ENCODE results near the gene CDC25B. TPM values are rescaled to one million over a fixed set of nuclear protein-coding genes. Genes with fewer than 3 reads are reported as not detected.

The CDC25B gene
- polyA plus RNA-seq, 3 donors from 2014 or later = 25.3 to 42.0 (median 29.0) TPM

GRCh38 chr20:3812259-3812681, 16.2 kb downstream of the CDC25B start:
- Mint-ChIP-seq H3K9me3 (no peaks in the 10 kb centered on the region), H3K4me1 (peaks cover 78 to 81% of the 10 kb centered on the region in 2 donors), H3K4me3 (peak overlapping the region; percentile 82 to 95 (median 88)), H3K27ac (peak overlapping the region; percentile 96 to 99 (median 98)), H3K36me3 (no peaks in the 10 kb centered on the region), H3K27me3 (ENCODE audit: low read depth in 3 of 3) (peaks cover 7 to 17% (median 10%) of the 10 kb centered on the region in 3 donors)
- DNase-seq = no peak

- H3K4me1 Mint-ChIP-seq = peaks cover 77 to 80% of the 10 kb centered on the region in 2 donors
- H3K36me3 Mint-ChIP-seq = no peaks in the 10 kb centered on the region
- peaks cover 7 to 17% (median 10%) of the 10 kb centered on the region in 3 donors for H3K27me3 Mint-ChIP-seq (ENCODE audit: low read depth in 3 of 3)
- peak overlapping the region; percentile 80 to 98 (median 96) for H3K27ac Mint-ChIP-seq
- H3K4me3 Mint-ChIP-seq = peak overlapping the region; percentile 22 to 87 (median 57)
- H3K9me3 Mint-ChIP-seq = no peaks in the 10 kb centered on the region
- no peak for DNase-seq
These were observed 17.1 kb downstream of the CDC25B start for GRCh38 chr20:3812975-3813847.

GRCh38 chr20:3813848-3814581, 17.9 kb downstream of the CDC25B start:
- peaks cover 83 to 85% of the 10 kb centered on the region in 2 donors for H3K4me1 Mint-ChIP-seq
- H3K36me3 Mint-ChIP-seq = no peaks in the 10 kb centered on the region
- peak overlapping the region; percentile 80 to 98 (median 83) for H3K27ac Mint-ChIP-seq
- peaks cover 9 to 17% (median 10%) of the 10 kb centered on the region in 3 donors for H3K27me3 Mint-ChIP-seq (ENCODE audit: low read depth in 3 of 3)
- peak in 1 of 3 donors; percentile 28 for DNase-seq
- H3K4me3 Mint-ChIP-seq = peak overlapping the region; percentile 22 to 74 (median 57)
- no peaks in the 10 kb centered on the region for H3K9me3 Mint-ChIP-seq

GRCh38 chr20:3814928-3815495, 18.9 kb downstream of the CDC25B start:
- H3K9me3 Mint-ChIP-seq = no peaks in the 10 kb centered on the region
- H3K36me3 Mint-ChIP-seq = no peaks in the 10 kb centered on the region
- peak overlapping the region; percentile 27 to 95 (median 85) for H3K4me3 Mint-ChIP-seq
- peaks cover 9 to 19% (median 10%) of the 10 kb centered on the region in 3 donors for H3K27me3 Mint-ChIP-seq (ENCODE audit: low read depth in 3 of 3)
- no peak for DNase-seq
- H3K27ac Mint-ChIP-seq = peak overlapping the region in 5 of 6 donors; percentile 87 to 96 (median 93)
- peaks cover 90 to 91% of the 10 kb centered on the region in 2 donors for H3K4me1 Mint-ChIP-seq

- H3K4me3 Mint-ChIP-seq = peak overlapping the region; percentile 81 to 95 (median 85)
- peaks cover 9 to 23% (median 14%) of the 10 kb centered on the region in 3 donors for H3K27me3 Mint-ChIP-seq (ENCODE audit: low read depth in 3 of 3)
- DNase-seq = peak; percentile 65 to 71 (median 68)
- H3K36me3 Mint-ChIP-seq = no peaks in the 10 kb centered on the region
- H3K4me1 Mint-ChIP-seq = peaks cover 86% of the 10 kb centered on the region in 2 donors
- H3K27ac Mint-ChIP-seq = peak overlapping the region; percentile 87 to 96 (median 94)
- H3K9me3 Mint-ChIP-seq = no peaks in the 10 kb centered on the region
These were observed 19.7 kb downstream of the CDC25B start for GRCh38 chr20:3815703-3816315.

DNA sequence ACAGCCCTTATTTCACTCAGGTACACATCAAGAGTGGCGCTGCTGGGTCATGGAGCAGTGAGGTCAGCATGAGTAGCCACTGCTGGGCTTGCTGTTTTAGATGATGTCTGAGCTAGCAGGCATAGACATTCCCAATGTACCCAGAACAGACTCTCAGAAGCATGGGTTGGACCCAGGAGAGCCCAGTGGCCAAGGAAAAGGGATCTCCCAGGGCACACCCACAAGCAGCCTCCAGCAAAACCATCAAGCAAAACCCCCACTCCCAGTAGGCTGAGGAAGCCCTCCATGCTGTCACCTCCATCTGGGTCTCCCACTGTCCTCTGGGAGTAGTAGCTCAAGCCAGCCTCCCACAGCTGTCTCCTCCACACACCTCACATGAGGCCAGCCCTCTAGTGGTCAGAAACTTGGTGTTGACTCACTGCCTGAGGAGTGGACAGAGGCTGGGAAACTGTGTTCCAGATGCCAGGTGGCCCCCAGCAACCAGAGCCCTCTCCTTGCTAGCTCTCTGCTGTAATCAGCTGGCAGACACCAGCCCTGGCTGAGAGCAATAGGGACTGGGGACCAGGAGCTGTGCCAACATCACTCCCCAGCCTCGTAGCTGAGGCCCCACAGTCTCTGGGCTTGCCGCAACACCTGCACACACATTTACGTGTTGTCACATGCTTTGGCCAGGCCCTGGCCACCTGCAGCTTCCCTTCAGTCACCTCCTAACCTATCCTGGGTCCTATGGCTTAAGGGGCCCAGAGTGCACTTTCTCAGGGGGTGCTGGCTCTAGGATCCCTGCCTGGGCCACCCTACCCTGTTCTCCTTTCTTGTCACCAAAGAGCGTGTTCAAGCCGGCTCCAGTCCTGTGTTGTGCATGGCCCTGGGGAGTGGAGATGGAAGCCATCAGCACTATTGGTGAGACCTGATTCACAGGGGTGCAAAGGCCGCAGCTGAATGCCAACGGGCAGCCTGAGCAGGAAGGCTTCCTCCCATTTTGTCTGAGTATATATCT, 22.3 kb downstream of the CDC25B start:
- Mint-ChIP-seq H3K9me3 (no peaks in the 10 kb centered on the region), H3K27me3 (ENCODE audit: low read depth in 3 of 3) (peaks cover 7 to 13% (median 13%) of the 10 kb centered on the region in 3 donors), H3K36me3 (peaks cover 7% of the 10 kb centered on the region in 3 donors), H3K4me1 (peaks cover 70 to 74% of the 10 kb centered on the region in 2 donors), H3K4me3 (peak overlapping the region; percentile 27 to 96 (median 46)), H3K27ac (peak overlapping the region; percentile 14 to 94 (median 73))
- no peak for DNase-seq

DNA sequence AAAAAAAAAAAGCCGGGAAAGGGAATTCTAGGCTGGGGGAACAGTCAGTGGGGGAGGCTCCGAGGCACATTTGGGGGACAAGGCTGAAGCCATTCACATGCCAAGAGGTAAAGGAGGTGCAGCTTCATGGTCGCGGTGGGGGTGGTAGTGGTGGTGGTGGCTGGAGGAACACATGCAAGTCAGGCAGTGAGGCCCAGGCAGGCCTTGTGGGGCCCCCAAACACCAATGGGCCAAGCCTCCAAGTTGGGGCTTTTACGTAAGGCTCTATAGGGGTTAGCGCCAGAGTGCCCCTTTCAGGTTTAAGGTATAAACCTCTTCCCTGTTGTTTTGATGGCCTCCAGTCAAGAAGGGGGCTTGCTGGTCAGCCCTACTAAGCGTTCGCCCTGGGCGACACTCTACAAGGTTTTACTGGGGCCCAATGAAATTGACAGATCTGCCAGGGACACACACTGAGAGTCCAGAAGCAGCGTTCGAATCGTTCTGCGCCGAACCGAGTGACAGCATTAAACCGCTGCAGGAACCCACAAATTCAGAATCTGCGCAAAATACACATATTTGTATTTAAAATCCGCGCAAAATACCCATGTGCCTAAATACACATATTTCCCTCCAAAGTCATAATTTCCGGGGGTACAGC, 23.4 kb downstream of the CDC25B start:
- peak overlapping the region; percentile 87 to 98 (median 92) for H3K27ac Mint-ChIP-seq
- H3K27me3 Mint-ChIP-seq (ENCODE audit: low read depth in 3 of 3) = peaks cover 7 to 11% (median 10%) of the 10 kb centered on the region in 3 donors

GRCh38 chr20:3820048-3820900, 24.2 kb downstream of the CDC25B start, which contains the start of gene AP5S1:
AP5S1 (plus strand) TSS chr20:3820547; CDS start chr20:3822118, 1,571 bp downstream.
- no peaks in the 10 kb centered on the region for H3K9me3 Mint-ChIP-seq
- H3K27me3 Mint-ChIP-seq (ENCODE audit: low read depth in 3 of 3) = peaks cover 9 to 11% (median 10%) of the 10 kb centered on the region in 3 donors
- DNase-seq = peak; percentile 95 to 96 (median 96)
- peaks cover 7% of the 10 kb centered on the region in 3 donors for H3K36me3 Mint-ChIP-seq
- H3K4me3 Mint-ChIP-seq = peak within 1 kb of the TSS; percentile 82 to 96 (median 91)
- H3K27ac Mint-ChIP-seq = peak within 1 kb of the TSS; percentile 94 to 99 (median 98)
- H3K4me1 Mint-ChIP-seq = peaks cover 57 to 60% of the 10 kb centered on the region in 2 donors

More for the DNA sequence above, 23.4 kb downstream of the CDC25B start:
- Mint-ChIP-seq H3K4me1 (peaks cover 64 to 65% of the 10 kb centered on the region in 2 donors), H3K4me3 (peak overlapping the region; percentile 78 to 96 (median 90)), H3K36me3 (peaks cover 7% of the 10 kb centered on the region in 3 donors), H3K9me3 (no peaks in the 10 kb centered on the region)
- DNase-seq = no peak

GRCh38 chr20:3820901-3821727, 25.0 kb downstream of the CDC25B start:
- Mint-ChIP-seq H3K36me3 (peaks cover 7% of the 10 kb centered on the region in 3 donors), H3K4me1 (peaks cover 49 to 53% of the 10 kb centered on the region in 2 donors), H3K27ac (peak overlapping the region; percentile 94 to 99 (median 98)), H3K27me3 (ENCODE audit: low read depth in 3 of 3) (peaks cover 8 to 9% (median 8%) of the 10 kb centered on the region in 3 donors), H3K9me3 (no peaks in the 10 kb centered on the region), H3K4me3 (peak overlapping the region; percentile 82 to 96 (median 91))
- no peak for DNase-seq

DNA sequence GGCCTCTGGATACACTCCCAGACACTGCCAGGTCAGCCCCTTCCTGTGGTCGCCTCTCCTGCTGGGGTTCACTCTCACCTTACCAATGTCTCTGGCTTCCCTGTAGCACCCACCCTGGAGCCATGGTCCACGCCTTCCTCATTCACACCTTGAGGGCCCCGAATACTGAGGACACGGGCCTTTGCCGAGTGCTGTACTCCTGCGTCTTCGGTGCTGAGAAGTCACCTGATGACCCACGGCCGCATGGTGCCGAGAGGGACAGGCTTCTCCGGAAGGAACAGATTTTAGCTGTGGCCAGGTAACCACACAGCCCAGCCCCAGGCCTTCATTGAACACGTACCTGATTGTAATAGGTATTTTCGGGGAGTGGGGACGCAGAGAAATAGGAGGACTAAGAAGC, 25.9 kb downstream of the CDC25B start:
- peaks cover 7 to 9% (median 7%) of the 10 kb centered on the region in 3 donors for H3K36me3 Mint-ChIP-seq
- peaks cover 6 to 9% (median 8%) of the 10 kb centered on the region in 3 donors for H3K27me3 Mint-ChIP-seq (ENCODE audit: low read depth in 3 of 3)
- H3K4me3 Mint-ChIP-seq = peak overlapping the region; percentile 82 to 96 (median 91)
- H3K27ac Mint-ChIP-seq = peak overlapping the region; percentile 94 to 99 (median 98)
- H3K9me3 Mint-ChIP-seq = no peaks in the 10 kb centered on the region
- H3K4me1 Mint-ChIP-seq = peaks cover 46 to 53% of the 10 kb centered on the region in 2 donors
- DNase-seq = no peak
